Endothelial cell of umbilical vein (primary cell): ENCODE data around the gene TSHZ3. TPM values are rescaled to one million over a fixed set of nuclear protein-coding genes. Genes with fewer than 3 reads are reported as not detected.

ENCODE experiments used
- BruUV-seq: library from RNA; stranded (reverse); fragments of 400-500 nt; replicated peaks from 2 replicates; lab custom pipeline; 2021; lab: Mats Ljungman, UMichigan
- CTCF ChIA-PET: fragments of 300-600, 350-600 bp; sonication (Branson Sonifier 250); formaldehyde crosslinking; loops from one replicate; lab custom pipeline; 2021; ENCODE audit warnings: antibody characterized with exemption, inconsistent platforms; lab: Charles Lee
- POLR2A ChIA-PET: fragments of 300-600, 350-600 bp; sonication (Branson Sonifier 250); formaldehyde crosslinking; loops from one replicate; lab custom pipeline; 2021; ENCODE audit warnings: antibody characterized with exemption, inconsistent platforms; lab: Charles Lee
- DNase-seq: peaks from one replicate; pipeline ENCODE4 v3.0.0-alpha.2; 2011; ENCODE audit warnings: low read depth, low spot score
- FAIRE-seq: peaks from 2 replicates; lab custom pipeline; 2011; peaks lifted over from hg19 to GRCh38; lab: Jason Lieb, UNC
- H2AFZ ChIP-seq: 2 replicates; pipeline ENCODE4 v1.6.0; 2012; ENCODE audit warnings: low read depth, low read length, control low read depth, inconsistent platforms
- H3K27ac ChIP-seq: 2 replicates; pipeline ENCODE4 v1.5.1; 2011; ENCODE audit warnings: low read depth, mild to moderate bottlenecking, control low read depth, low read length, moderate library complexity; ENCODE audit not compliant: insufficient read depth
- H3K27me3 ChIP-seq, 2 experiments: 2 replicates each; pipeline versions ENCODE4 v1.6.0 to v1.6.1; 2011; ENCODE audit warnings: low read length in 2 of 2, mixed read lengths in 1 of 2; ENCODE audit not compliant: control insufficient read depth in 2 of 2, insufficient read depth in 2 of 2
- H3K36me3 ChIP-seq, 2 experiments: 2 replicates in 1 of 2; 3 replicates in 1 of 2; pipeline ENCODE4 v1.5.1; 2011; ENCODE audit warnings: low read length in 2 of 2, mild to moderate bottlenecking in 1 of 2, moderate library complexity in 1 of 2; ENCODE audit not compliant: control insufficient read depth in 2 of 2, insufficient read depth in 2 of 2; ENCODE audit errors: extremely low read depth in 1 of 2
- H3K4me1 ChIP-seq: 3 replicates; pipeline ENCODE4 v1.5.1; 2011; ENCODE audit warnings: mild to moderate bottlenecking, low read length; ENCODE audit not compliant: control insufficient read depth, insufficient read depth; ENCODE audit errors: extremely low read depth
- H3K4me2 ChIP-seq: 2 replicates; pipeline ENCODE4 v1.6.1; 2011; ENCODE audit warnings: low read length, control low read depth, mixed read lengths; ENCODE audit not compliant: insufficient read depth
- H3K4me3 ChIP-seq, 3 experiments: fragments of 200-600 bp in 1 of 3; sonication (generic), shearing (Covaris generic) in 1 of 3; replicated peaks in 1 of 3; 2 replicates each; pipeline ENCODE4 v1.5.1; 2011 to 2016; ENCODE audit warnings: control low read depth in 3 of 3, low read length in 3 of 3, mild to moderate bottlenecking in 2 of 3, inconsistent platforms in 1 of 3, low read depth in 1 of 3, moderate library complexity in 1 of 3; ENCODE audit not compliant: insufficient read depth in 1 of 3
- H3K79me2 ChIP-seq: 2 replicates; pipeline ENCODE4 v1.6.0; 2012; ENCODE audit warnings: low read length, inconsistent platforms; ENCODE audit not compliant: control insufficient read depth, insufficient read depth
- H3K9ac ChIP-seq: replicated peaks from 2 replicates; pipeline ENCODE3; 2011; ENCODE audit warnings: low read length, control low read depth; ENCODE audit not compliant: insufficient read depth; ENCODE audit errors: extremely low read depth
- H3K9me1 ChIP-seq: replicated peaks from 3 replicates; pipeline ENCODE4 v1.6.0; 2011; ENCODE audit warnings: mild to moderate bottlenecking, low read length; ENCODE audit not compliant: control insufficient read depth, insufficient read depth; ENCODE audit errors: extremely low read depth
- H3K9me3 ChIP-seq: replicated peaks from 2 replicates; pipeline ENCODE4 v1.5.1; 2012; ENCODE audit warnings: low read length, inconsistent platforms; ENCODE audit not compliant: control insufficient read depth, insufficient read depth
- H4K20me1 ChIP-seq: replicated peaks from 2 replicates; pipeline ENCODE3; 2011; ENCODE audit warnings: mild to moderate bottlenecking, low read length; ENCODE audit not compliant: control insufficient read depth, insufficient read depth; ENCODE audit errors: extremely low read depth
- EZH2 ChIP-seq: IDR thresholded peaks from 2 replicates; pipeline ENCODE4 v1.6.1; 2012; ENCODE audit warnings: borderline replicate concordance, low read depth, mild to moderate bottlenecking, moderate library complexity, low read length, inconsistent platforms; ENCODE audit not compliant: severe bottlenecking
- FOS ChIP-seq: IDR thresholded peaks from 2 replicates; pipeline ENCODE4 v1.6.1; 2011; ENCODE audit warnings: mild to moderate bottlenecking, low read length, moderate library complexity, borderline replicate concordance; ENCODE audit not compliant: insufficient read depth
- GATA2 ChIP-seq: IDR thresholded peaks from 2 replicates; pipeline ENCODE4 v1.7.0; 2011; ENCODE audit warnings: low read depth, mild to moderate bottlenecking, moderate library complexity, mixed read lengths, low read length; ENCODE audit not compliant: insufficient read length, insufficient read depth
- JUN ChIP-seq: IDR thresholded peaks from 2 replicates; pipeline ENCODE4 v1.6.1; 2011; ENCODE audit warnings: borderline replicate concordance, low read depth; ENCODE audit not compliant: insufficient read length, insufficient read depth
- MYC ChIP-seq: IDR thresholded peaks from one replicate; pipeline ENCODE4 v1.6.1; 2011; ENCODE audit warnings: mild to moderate bottlenecking, low read depth, low read length
- POLR2A ChIP-seq: IDR thresholded peaks from 2 replicates; pipeline ENCODE4 v1.6.1; 2012; ENCODE audit warnings: low read depth, mild to moderate bottlenecking, control low read depth, low read length
- POLR2AphosphoS5 ChIP-seq: IDR thresholded peaks from 2 replicates; pipeline ENCODE4 v1.6.1; 2012; ENCODE audit warnings: low read depth, mild to moderate bottlenecking, control low read depth, low read length, moderate library complexity; ENCODE audit not compliant: insufficient read depth
- dilution Hi-C: fragments of 300-500 bp; cut with MboI; formaldehyde crosslinking; loops from one replicate; pipeline ENCODE4 v1.15.0; 2019; ENCODE audit warnings: low sequenced_read_pairs; ENCODE audit not compliant: extremely low pct_ligation_motif_present
- intact Hi-C: fragments of 100-400 bp; cut with micrococcal nuclease; formaldehyde crosslinking; loops from one replicate; pipeline ENCODE4 v1.10.0; 2022
- polyA plus RNA-seq, 4 experiments: library from polyadenylated mRNA; depleted of rRNA in 3 of 4; stranded (reverse) in 3 of 4; unstranded in 1 of 4; fragments of >200 nt; gene quantifications; 2 replicates each; pipeline versions ENCODE4 v1.2.1 to v1.2.3, GENCODE V29; 2011 to 2012; ENCODE audit warnings: missing spikeins in 1 of 4
- total RNA-seq: library from RNA; stranded (reverse); gene quantifications from 2 replicates; pipeline ENCODE4 v1.2.3, GENCODE V29; 2021
- TF ChIP-seq, protein P1 (sequence below): IDR thresholded peaks from 2 replicates; pipeline ENCODE4 v1.6.1; 2011; ENCODE audit not compliant: insufficient read depth, insufficient read length
- TF ChIP-seq, protein P2 (sequence below), 2 donors: IDR thresholded peaks; 1 replicate in 1 of 2; 2 replicates in 1 of 2; pipeline ENCODE4 v1.5.1; 2011; ENCODE audit warnings: low read length in 2 of 2, mild to moderate bottlenecking in 2 of 2, moderate library complexity in 2 of 2, control low read depth in 1 of 2, inconsistent platforms in 1 of 2, low read depth in 1 of 2; ENCODE audit not compliant: insufficient read depth in 1 of 2; ENCODE audit errors: extremely low read depth in 1 of 2

The TSHZ3 gene
- total and polyA plus RNA-seq, 2 donors (not counting 3 experiments of a cell fraction or from before 2014, with no cell fraction given), result 1.2 to 6.2 TPM

DNA sequence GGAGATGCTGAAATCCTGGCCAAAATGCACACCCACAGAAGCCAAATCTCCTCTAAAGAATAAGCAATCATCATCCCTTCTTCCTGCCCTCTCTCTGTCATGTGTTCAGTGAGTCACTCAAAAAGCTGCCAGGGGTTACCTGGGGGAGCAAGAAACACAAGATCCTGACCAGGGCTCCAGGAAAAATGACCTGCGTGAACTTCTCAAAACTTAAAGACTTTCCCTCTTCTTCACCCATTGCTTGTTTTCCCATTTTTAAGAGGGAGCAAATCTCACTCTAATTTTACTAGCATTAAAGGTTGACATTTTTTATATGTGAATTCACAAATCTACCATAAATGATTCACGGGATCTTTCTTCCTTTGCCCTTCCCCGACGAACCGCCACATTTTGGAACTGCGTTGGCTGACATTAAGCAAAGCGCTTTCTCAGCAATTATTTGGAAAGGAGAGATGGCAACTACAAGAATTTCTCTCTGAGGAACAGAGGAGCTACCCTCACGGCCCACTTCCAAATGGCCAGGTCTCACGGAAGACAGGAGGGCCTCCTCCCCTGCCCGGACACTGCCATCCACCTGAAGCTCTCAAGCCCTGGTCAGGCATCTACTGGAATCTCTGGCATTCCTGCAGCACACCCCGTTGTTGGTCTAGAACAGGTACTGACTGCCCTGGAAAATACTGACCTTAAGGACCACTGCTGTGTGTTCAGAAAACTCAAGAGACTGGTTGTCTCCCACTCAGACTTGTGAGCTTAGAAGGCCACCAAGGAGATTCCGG lies 14.2 kb downstream of the TSHZ3 start:
- Histone ChIP-seq H3K4me3 (no peak overlapping the region), H3K79me2 (no peaks in the 10 kb centered on the region), H3K27ac (no peak overlapping the region), H3K36me3 (no peaks in the 10 kb centered on the region), H3K9ac (no peak overlapping the region), H3K4me1 (peaks cover 10% of the 10 kb centered on the region), H3K9me1 (no peaks in the 10 kb centered on the region), H3K4me2 (no peak overlapping the region), H4K20me1 (no peaks in the 10 kb centered on the region), H3K27me3 (peaks cover 0 to 2% of the 10 kb centered on the region in 2 experiments), H2AFZ (no peak overlapping the region), H3K9me3 (no peaks in the 10 kb centered on the region)
- POLR2A ChIA-PET, result no interaction called here
- BruUV-seq, result no TSS peak
- DNase-seq (no peak), FAIRE-seq (no peak)
- dilution Hi-C loops (no loop called here), intact Hi-C loops (no loop called here)
- CTCF ChIA-PET, result no interaction called here
- TF ChIP-seq, protein P1, sequence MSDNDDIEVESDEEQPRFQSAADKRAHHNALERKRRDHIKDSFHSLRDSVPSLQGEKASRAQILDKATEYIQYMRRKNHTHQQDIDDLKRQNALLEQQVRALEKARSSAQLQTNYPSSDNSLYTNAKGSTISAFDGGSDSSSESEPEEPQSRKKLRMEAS, result no peak
- TF ChIP-seq FOS (no peak), GATA2 (no peak), JUN (no peak), POLR2A (no peak), EZH2 (no peak), POLR2AphosphoS5 (no peak), MYC (no peak)
- TF ChIP-seq, protein P2, sequence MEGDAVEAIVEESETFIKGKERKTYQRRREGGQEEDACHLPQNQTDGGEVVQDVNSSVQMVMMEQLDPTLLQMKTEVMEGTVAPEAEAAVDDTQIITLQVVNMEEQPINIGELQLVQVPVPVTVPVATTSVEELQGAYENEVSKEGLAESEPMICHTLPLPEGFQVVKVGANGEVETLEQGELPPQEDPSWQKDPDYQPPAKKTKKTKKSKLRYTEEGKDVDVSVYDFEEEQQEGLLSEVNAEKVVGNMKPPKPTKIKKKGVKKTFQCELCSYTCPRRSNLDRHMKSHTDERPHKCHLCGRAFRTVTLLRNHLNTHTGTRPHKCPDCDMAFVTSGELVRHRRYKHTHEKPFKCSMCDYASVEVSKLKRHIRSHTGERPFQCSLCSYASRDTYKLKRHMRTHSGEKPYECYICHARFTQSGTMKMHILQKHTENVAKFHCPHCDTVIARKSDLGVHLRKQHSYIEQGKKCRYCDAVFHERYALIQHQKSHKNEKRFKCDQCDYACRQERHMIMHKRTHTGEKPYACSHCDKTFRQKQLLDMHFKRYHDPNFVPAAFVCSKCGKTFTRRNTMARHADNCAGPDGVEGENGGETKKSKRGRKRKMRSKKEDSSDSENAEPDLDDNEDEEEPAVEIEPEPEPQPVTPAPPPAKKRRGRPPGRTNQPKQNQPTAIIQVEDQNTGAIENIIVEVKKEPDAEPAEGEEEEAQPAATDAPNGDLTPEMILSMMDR (IDR thresholded peaks at IDR 0.05; ENCODE audit: extremely low read depth in 1 of 2, insufficient read depth in 1 of 2, low read depth in 1 of 2, low read length in 2 of 2), result no peak
